Measurements from ENCODE around the gene CELA3B. TPM values are rescaled to one million over a fixed set of nuclear protein-coding genes. Genes with fewer than 3 reads are reported as not detected.

The CELA3B gene
- total RNA-seq, 1 donor from 2014 or later: not detected

GRCh38 chr1:22037520-22037919 is 60.7 kb downstream of the CELA3B start:
- no peaks in the 10 kb centered on the region for H3K9me3 Mint-ChIP-seq (ENCODE audit: unreplicated experiment)
- no peaks in the 10 kb centered on the region for H3K27me3 Mint-ChIP-seq (ENCODE audit: unreplicated experiment)
- no peaks in the 10 kb centered on the region for H3K36me3 Mint-ChIP-seq (ENCODE audit: unreplicated experiment)
- H3K4me3 Mint-ChIP-seq (ENCODE audit: unreplicated experiment): no peak overlapping the region
- no peak for DNase-seq (ENCODE audit: extremely low spot score, unreplicated experiment)
- no peak for TF ChIP-seq CTCF (IDR thresholded peaks at IDR 0.05)
- peaks cover 8% of the 10 kb centered on the region for H3K4me1 Mint-ChIP-seq (ENCODE audit: unreplicated experiment)
- H3K27ac Mint-ChIP-seq (ENCODE audit: unreplicated experiment): no peak overlapping the region

- Mint-ChIP-seq H3K27me3 (ENCODE audit: unreplicated experiment) (no peaks in the 10 kb centered on the region), H3K4me3 (ENCODE audit: unreplicated experiment) (no peak overlapping the region), H3K9me3 (ENCODE audit: unreplicated experiment) (no peaks in the 10 kb centered on the region), H3K4me1 (ENCODE audit: unreplicated experiment) (peaks cover 8% of the 10 kb centered on the region), H3K27ac (ENCODE audit: unreplicated experiment) (no peak overlapping the region), H3K36me3 (ENCODE audit: unreplicated experiment) (no peaks in the 10 kb centered on the region)
- DNase-seq (ENCODE audit: extremely low spot score, unreplicated experiment): no peak
- TF ChIP-seq CTCF (IDR thresholded peaks at IDR 0.05): no peak
Observed at GRCh38 chr1:22038036-22038435, 61.2 kb downstream of the CELA3B start.

Other genes starting within 250 kb of the CELA3B start
- gene USP48, start 193.9 kb upstream of the CELA3B start, total RNA-seq: 71.4 and 73.6 TPM in 2 replicates
- gene LDLRAD2, start 164.8 kb upstream of the CELA3B start, total RNA-seq: not detected in 2 replicates
- 197 and 230 TPM in 2 replicates for gene HSPG2, start 39.7 kb upstream of the CELA3B start, total RNA-seq
- not detected in 2 replicates for gene CELA3A, start 24.6 kb downstream of the CELA3B start, total RNA-seq
- 214 and 216 TPM in 2 replicates for gene CDC42, start 75.7 kb downstream of the CELA3B start, total RNA-seq
- 0.13 and 0.19 TPM in 2 replicates for gene WNT4, start 166.1 kb downstream of the CELA3B start, total RNA-seq